NCI-H1417 treated with DMSO at 0.1 percent for 48 hours (cell line): ENCODE results near the gene EIF3K.
"Not testable (repeated sequence)": the region's sequence is repeated elsewhere in the genome, so short reads cannot be mapped to it uniquely, and the experiment has no call there.

ENCODE experiments used
- DNase-seq: peaks from one replicate; lab custom pipeline; 2025; lab: John Stamatoyannopoulos, UW

The EIF3K gene, protein sequence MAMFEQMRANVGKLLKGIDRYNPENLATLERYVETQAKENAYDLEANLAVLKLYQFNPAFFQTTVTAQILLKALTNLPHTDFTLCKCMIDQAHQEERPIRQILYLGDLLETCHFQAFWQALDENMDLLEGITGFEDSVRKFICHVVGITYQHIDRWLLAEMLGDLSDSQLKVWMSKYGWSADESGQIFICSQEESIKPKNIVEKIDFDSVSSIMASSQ

DNA sequence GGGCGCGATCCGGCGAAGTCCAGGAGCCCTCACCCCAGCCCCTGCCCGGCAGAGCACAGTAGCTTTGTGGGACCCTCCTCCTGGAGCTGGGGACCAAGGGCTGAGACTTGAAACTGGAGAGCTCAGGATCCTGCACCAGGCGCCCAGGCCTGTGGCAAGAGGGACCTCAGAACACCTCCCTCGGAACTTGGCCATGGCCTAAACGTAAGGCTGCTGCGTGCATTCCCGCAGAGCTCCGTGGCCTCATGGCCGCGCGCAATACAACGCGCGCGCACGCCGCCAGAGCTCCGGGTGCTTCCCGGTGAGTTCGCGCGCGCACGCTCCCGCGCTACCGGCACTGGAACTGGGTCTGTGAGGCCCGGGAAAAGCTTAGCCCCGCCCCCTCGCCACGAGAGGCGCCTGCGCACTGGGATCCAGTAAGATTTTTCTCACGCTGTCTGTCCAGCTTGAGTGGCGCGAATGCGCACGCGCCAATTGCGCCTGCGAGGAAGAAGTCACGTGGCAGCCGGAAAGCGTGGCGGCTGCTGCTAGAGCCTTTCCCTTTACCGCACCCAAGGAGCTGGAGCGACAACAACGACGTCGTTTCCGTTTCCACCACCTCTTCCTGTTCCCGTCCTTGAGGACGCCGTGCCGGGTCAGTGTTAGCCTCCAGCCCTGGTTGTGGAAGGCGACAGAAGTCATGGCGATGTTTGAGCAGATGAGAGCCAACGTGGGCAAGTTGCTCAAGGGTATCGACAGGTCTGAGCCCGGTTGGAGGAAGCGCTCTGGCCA lies at the start of gene EIF3K:
EIF3K (plus strand) TSS at position 599 of the 771 bp plus-strand sequence; CDS start at position 680, 81 bp downstream.
- peak; percentile 85 for DNase-seq

DNA sequence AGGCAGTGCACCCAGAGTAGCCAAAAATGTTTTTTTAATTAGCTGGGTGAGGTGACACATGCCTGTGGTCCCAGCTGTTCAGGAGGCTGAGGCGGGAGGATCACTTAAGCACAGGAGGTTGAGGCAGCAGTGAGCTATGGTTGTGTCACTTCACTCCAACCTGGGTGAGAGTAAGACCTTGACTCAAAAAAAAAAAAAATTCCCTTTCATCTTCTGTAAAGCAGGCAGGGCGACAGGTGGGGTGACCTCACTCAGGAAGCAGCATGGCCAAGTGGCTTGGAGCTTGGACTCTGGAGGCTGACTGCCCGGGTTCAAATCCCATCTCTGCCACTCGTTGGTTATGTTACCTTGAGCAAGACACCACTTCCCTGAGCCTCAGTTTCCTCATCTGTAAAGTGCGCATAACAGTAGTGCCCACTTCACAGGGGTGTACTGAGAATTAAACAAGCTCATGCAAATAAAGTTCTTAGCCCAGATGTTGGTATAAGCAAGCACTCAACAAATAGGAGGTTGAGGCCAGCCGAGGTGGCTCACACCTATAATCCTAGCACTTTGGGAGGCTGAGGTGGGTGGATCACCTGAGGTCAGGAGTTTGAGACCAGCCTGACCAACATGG lies 49.5 kb upstream of the EIF3K start:
- DNase-seq = no peak

DNA sequence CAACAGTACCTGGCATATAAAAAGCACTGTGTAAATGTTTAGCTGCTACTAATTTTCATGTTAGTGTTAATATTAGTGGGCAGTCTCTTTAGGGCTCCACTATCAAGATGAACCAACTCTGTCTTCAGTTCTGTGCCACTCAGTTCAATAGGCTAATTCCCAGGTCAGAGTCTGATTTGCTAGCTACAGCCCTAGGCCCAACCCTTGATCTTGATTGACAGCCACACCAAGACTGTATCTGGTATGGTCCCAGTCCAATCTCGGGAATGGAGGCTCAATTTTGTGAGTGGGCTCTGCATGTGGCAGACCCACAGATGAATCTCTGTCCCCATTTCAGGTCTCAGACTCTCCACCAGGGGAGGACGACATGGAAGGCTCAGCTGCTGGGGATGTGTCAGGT lies 47.3 kb upstream of the EIF3K start:
- no peak for DNase-seq

DNA sequence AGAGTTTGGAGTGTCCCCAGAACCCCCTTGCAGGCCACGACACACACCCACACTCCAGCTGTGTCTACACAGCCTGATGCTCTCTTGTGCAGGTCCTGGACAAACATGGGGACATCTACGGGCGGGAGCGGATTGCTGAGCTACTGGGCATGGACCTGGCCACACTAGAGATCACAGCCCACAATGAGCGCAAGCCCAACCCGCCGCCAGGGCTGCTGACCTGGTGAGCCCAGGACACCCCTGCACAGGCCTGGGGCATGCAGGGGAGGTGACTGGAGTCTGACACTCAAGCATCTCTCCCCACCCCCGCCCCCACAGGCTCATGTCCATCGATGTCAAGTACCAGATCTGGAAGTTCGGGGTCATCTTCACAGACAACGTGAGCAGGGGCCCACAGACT lies 41.2 kb upstream of the EIF3K start:
- no peak for DNase-seq

DNA sequence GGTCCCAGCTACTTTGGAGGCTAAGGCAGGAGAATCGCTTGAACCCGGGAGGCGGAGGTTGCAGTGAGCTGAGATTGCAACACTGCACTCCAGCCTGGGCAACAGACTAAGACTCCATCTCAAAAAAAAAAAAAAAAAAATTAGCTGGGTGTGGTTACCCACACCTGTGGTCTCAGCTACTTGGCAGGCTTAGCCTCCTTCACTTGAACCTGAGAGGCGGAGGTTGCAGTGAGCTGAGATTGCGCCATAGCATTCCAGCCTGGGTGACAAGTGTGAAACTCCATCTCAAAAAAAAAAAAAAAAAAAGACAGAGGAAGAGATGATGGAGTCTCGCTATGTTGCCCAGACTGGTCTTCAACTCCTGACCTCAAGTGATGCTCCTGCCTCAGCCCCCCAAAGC lies 39.7 kb upstream of the EIF3K start:
- not testable (repeated sequence) for DNase-seq

DNA sequence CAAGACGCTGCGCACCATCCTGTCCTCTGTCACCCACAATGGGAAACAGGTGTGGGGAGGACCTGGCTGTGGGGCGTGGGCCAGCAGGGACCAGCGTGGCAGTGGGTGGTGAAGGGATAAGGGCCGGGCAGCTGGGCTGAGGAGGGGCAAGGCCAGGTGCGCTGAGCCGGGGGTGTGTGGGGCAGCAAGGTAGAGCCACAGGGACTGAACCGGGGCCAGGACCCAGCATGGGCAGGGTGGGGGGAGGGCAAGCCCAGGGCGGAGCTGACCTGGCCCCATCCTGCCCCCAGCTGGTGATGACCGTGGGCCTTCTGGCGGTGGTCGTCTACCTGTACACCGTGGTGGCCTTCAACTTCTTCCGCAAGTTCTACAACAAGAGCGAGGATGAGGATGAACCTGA lies 38.9 kb upstream of the EIF3K start:
- DNase-seq = no peak

DNA sequence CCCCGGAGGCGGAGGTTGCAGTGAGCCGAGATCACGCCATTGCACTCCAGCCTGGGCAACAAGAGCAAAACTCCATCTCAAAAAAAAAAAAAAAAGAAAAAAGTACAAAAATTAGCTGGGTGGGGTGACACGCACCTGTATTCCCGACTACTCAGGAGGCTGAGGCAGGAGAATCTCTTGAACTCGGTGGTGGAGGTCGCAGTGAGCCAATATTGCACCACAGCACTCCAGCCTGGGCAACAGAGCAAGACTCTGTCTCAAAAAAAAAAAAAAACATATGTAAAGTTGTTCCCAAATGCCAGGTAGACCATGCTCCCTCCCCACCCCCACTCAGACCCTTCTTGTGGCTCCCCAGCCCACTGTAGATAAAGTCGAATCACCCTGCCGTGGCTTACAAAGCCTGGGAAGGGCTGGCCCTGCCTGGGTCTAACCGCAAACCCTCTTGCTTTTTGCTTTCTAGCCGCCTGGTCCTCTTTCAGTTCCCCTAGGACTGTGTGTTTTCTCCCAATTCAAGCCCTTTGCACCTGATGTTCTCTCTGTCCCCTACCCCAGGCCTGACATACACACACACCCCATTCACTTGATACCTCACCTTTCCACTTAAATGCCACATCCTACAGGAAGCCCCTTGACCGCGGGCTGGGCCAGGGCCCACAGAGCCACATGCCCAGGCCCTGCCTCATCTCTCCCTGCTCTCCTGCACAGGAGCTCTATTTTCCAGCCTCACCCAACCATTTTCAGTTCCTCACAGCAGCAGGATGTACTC lies 35.6 kb upstream of the EIF3K start:
- no peak for DNase-seq

DNA sequence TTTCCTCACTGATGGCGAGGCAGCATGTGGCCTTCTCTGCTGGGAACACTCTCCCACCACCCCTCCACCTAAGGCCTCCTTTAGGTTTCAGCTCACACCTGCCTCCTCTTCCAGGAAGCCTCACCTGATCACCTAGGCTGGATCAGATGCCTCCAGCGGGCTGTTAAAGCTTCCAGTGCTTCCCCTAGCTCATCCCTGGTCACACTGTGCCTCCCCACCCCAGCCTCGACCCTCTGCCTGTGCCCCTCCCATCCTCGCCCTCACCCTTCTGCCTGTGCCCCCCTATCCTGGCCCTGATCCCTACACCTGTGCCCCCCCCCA lies 35.0 kb upstream of the EIF3K start:
- DNase-seq = no peak

DNA sequence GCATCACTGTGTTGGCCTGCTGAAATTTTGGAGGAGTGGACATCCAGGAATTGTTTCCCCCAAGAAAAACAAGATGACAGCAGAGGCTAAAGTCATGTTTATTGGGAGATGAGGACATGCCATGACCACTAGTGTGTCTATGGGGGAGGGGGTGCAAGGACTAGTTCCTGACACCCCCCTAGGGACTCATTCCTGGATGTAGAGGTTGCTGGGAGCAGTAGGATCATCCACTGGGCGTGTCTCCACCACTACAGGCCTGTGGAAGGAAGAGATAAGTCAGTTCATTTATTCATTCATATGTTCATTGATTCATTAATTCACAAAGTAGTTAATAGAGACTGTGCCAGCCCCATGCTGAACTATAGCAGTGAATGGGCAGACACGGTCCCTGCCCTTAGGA lies 31.4 kb upstream of the EIF3K start:
- DNase-seq = no peak

DNA sequence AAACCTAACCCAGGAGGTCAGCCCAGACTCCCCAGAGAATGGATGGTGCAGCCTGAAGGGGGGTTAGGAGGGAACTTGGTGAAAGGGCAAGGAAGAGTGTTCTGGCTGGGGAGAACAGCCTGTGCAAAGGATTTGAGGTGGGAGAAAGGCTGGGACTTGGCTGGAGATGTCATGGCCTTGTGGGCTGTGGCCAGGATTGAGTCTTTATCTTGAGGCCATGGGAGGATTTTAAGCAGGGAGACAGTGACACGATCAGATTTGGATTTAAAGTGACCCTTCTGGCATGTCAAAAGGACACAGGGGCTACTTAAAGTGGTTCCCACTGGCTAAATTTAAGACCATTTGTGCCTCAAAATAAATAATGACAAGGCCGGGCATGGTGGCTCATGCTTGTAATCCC lies 30.9 kb upstream of the EIF3K start:
- no peak for DNase-seq

DNA sequence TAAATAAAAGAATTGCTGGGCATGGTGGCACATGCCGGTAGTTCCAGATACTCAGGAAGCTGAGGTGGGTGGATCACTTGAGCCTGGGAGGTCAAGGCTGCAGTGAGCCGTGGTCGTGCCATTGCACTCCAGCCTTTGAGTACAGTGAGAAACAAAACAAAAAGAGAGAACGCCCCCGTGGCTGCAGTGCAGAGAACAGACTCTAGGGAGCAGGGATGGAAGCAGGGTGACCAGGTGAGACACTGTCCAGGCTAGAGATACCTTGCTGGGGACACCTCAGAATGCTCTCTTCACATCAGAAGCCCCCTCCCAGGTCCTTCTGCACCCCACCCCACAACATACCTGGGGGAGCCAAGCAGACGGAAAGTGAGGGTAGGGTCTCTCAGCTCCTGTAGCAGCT lies 26.0 kb upstream of the EIF3K start:
- no peak for DNase-seq

DNA sequence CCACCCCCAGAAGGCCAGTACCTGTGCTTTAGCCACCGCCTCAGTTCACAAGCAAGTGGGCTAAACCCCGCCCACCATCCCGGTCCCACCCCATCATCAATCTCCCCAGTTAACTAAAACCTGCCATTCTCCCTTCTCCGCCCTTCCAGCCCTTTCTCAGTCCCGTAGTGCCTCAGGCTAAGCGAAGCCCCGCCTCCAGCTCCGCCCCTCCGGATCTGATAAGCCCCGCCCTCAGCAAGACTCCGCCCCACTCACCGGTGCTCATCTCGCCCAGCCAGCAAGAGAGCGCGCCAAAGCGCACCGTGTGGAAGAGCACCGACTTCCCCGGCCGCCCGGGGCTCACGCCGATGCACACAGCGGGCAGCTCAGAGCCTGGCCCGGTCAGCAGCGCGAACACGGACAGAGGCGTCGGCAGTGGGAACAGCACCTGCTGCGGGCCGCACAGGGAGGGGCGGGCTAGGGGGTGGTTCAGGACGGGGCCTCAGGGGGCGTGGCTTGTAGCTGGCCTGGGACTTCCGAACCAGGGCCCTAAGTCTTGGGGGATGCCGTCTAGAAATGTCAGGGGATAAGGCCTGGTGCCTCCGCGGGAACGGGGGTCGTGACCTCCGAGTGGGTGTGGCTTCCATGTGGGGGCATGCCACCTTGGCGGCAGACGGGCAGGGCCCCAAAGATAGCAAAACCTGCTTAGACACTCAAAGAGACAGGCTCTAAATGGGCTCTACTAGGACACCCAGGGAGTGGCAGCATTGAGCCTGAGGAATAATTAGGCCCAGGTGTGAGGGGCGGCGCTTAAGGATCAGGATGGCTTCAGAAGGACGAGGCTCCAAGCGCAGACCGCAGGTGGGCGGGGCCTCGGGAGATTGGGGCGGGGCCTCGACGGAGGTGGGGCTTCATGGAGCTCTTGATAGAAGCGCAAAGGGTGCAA lies 22.7 kb upstream of the EIF3K start:
- DNase-seq = peak; percentile 53

DNA sequence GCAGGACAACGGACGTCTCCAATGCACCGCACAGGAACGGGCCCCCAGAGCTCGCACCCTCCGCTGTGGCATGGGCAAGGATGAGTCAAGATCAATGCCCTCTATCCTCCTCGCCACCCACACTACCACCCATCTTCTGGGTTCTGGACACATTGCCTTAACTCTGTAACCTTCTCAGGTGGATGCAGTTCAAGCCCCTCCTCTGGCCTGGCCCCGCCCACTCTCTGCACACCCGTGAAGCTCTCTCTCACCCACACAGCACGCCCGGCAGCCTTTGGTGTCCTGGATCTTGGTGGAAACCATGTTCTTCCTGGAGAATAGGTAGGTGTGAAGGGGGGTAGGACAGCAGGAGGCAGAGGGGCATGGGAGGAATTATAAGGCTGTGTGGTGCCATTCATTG lies 21.9 kb upstream of the EIF3K start:
- DNase-seq = no peak

DNA sequence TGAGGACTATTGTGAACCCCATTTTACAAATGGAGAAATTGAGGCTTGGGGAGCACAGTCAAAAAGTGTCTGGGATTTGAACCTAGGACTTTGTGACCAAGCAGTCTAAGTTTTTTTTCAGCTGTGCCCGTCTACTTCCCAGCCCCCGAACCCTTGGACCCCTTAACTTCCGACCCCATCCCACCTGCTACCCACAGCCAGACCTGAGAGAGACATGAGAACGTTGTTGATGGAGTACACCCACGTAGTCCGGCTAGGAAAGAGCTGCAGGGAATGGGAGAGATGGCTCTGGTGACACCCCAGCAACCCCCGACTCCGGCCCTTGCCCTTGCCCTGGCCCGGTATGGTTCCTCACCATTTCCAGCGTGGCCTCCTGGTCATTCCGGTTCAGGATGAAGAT lies 19.3 kb upstream of the EIF3K start:
- no peak for DNase-seq

DNA sequence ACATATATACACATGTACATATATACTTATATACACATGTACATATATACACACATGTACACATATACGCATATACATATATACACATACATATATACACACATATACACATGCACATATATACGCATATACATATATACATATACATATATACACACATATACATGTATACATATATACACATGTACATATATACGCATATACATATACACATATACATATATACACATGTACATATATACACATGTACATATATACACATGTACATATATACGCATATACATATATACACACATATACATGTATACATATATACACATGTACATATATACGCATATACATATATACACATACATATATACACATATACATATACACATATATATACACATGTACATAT lies 16.1 kb upstream of the EIF3K start:
- DNase-seq = not testable (repeated sequence)

DNA sequence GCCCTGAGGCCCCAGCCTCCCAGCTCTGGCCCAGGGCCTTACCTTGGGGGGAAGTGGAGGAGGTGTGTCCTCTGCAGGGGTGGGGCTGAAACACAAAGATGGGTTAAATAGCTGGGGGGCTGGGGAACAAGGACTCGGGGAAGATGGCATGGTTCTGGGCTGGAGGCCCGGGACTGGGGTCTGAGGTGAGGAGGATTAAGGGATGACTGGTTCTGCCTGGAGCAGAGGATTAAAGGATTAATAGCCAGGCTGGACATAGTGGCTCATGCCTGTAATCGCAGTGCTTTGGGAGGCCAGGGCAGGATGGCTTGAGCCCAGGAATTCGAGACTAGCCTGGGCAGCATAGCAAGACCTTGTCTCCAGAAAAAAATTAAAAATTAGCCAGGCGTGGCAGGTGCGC lies 12.9 kb upstream of the EIF3K start:
- no peak for DNase-seq

DNA sequence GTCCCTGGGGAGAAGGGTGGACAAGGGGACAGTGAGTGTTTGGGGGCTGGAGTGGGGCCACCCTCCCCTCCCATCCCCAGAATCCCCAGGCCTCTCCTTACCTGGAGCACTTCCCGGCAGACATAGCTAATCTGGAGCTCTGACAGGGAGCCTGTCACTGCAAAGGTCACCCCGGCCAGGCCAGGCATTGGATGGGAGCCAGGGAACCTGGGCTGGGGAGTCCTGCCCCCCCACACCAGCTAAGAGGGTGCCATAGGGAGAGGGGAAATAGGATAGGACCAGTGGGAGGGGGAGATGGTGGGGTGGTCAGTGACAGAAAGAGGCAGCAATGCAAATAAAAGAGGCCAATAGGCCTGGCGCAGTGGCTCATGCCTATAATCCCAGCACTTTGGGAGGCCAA lies 4.7 kb upstream of the EIF3K start:
- DNase-seq = no peak

DNA sequence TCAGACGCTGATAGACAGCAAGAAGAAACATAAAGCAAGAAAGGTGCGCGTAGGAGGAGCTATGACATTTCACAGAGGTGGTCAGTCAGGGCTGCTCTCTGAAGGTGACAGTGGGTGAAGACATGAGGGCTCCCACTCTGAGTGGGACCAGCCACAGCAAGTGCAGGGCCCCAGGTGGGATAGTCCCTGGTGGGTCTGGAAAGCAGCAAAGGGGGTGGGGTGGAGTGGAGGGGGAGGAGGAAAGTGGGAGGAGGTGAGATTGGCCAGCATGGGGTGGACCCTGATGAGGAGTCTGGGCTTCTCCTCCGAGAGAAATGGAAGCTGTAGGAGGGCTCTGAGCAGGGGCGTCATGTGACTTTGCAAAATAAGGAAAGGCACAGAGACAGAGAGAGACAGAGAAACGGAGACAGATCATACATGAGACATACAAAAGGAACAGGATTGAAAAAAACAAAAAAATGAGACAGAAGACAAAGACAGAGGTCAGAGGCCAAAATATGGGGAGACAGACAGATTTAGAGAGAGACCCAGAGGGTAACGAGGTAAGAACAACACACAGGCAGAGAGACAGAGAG lies 3.9 kb upstream of the EIF3K start:
- no peak for DNase-seq

DNA sequence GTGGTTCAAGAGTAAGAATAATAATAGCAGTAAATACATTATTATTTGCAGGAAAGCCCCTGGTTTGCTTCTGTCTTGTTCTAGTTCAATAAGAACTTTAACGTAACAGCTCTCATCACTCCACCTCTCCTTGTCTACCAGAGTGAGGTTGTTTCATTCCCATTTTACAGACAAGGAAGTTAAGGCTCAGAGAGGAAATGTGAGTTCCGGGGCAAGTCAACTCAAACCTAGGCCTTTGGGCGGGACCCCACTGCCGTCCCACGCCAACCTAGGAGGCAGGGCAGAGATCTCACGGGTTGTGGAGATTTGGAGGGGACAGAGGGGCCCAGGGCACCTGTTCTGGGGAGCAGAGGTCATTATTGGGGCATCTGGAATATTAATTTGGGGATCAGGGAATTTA lies 2.7 kb upstream of the EIF3K start:
- DNase-seq = no peak

DNA sequence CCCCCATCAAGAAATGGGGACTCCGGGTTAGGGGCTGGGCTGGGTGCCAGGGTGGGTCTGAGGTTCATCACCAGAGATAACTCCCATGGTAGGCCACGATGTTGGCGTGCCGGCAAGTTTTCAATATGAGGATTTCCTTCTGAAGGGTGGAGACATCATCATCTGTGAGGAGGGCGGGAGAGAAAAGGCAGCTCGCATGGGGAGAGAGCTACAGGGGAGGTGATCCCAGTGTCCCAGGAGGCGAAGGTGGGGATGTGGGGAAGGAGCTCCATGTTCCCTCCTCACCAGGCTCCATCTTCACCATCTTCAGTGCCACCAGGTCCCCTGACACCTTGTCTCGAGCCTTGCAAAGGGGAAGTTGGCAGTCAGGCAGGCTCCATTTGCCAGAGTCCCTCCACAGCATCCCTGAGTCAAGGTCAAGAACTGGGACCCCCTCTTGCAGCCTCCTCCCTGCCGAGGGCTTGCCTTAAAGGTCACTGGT lies 1.7 kb upstream of the EIF3K start:
- DNase-seq = no peak
